Measurements from ENCODE around the gene PHYH.
A peak's percentile ranks its signal among the peaks of the same experiment; 100 is the strongest.
"Not testable (repeated sequence)": the region's sequence is repeated elsewhere in the genome, so short reads cannot be mapped to it uniquely, and the experiment has no call there.

Gene PHYH

GRCh38 chr10:13276749-13277365, 23.0 kb downstream of the PHYH start:
- no peak for DNase-seq
- TF ChIP-seq CTCF (IDR thresholded peaks at IDR 0.05) = no peak

GRCh38 chr10:13276146-13276545, 23.7 kb downstream of the PHYH start:
- H3K4me3 ChIP-seq; H3K27ac ChIP-seq; DNase-seq; H3K9me3 ChIP-seq; intact Hi-C loops (cut with DNase I; ENCODE audit: low total_unique reads); H3K27me3 ChIP-seq: not testable (repeated sequence)
- H3K4me1 ChIP-seq = peaks cover 0 to 21% (median 11%) of the 10 kb centered on the region in 4 donors
- H3K36me3 ChIP-seq = peaks cover 28 to 35% (median 32%) of the 10 kb centered on the region in 3 donors

More at GRCh38 chr10:13276749-13277365, 23.0 kb downstream of the PHYH start:
- intact Hi-C loops (cut with DNase I; ENCODE audit: low total_unique reads) = no loop called here
- Histone ChIP-seq H3K36me3 (peaks cover 35 to 42% (median 39%) of the 10 kb centered on the region in 3 donors), H3K4me3 (no peak overlapping the region), H3K27ac (no peak overlapping the region), H3K27me3 (no peaks in the 10 kb centered on the region), H3K4me1 (peaks cover 0 to 14% (median 10%) of the 10 kb centered on the region in 4 donors), H3K9me3 (no peaks in the 10 kb centered on the region)

- Histone ChIP-seq H3K9me3 (no peaks in the 10 kb centered on the region), H3K27me3 (no peaks in the 10 kb centered on the region), H3K4me3 (peak overlapping the region; percentile 2 to 19), H3K27ac (peak overlapping the region in 1 of 2 donors; percentile 54), H3K36me3 (no peaks in the 10 kb centered on the region), H3K4me1 (peaks cover 0 to 24% (median 11%) of the 10 kb centered on the region in 4 donors)
- DNase-seq = peak; percentile 51 to 77
- intact Hi-C loops (cut with DNase I; ENCODE audit: low total_unique reads) = no loop called here
- no peak for TF ChIP-seq CTCF (IDR thresholded peaks at IDR 0.05)
Measured at GRCh38 chr10:13272164-13272571, 27.7 kb downstream of the PHYH start.

- intact Hi-C loops (cut with DNase I; ENCODE audit: low total_unique reads) = no loop called here
- Histone ChIP-seq H3K27me3 (no peaks in the 10 kb centered on the region), H3K9me3 (no peaks in the 10 kb centered on the region), H3K27ac (peak overlapping the region in 1 of 2 donors; percentile 54), H3K36me3 (no peaks in the 10 kb centered on the region), H3K4me1 (peaks cover 0 to 24% (median 11%) of the 10 kb centered on the region in 4 donors), H3K4me3 (peak overlapping the region; percentile 2 to 19)
- TF ChIP-seq CTCF (IDR thresholded peaks at IDR 0.05) = no peak
- DNase-seq = peak; percentile 28 to 74
Measured at GRCh38 chr10:13271552-13272163, 28.2 kb downstream of the PHYH start.

GRCh38 chr10:13270877-13271551, 28.9 kb downstream of the PHYH start:
- intact Hi-C loops (cut with DNase I; ENCODE audit: low total_unique reads) = no loop called here

More at GRCh38 chr10:13270877-13271551, 28.9 kb downstream of the PHYH start:
- TF ChIP-seq CTCF (IDR thresholded peaks at IDR 0.05) = no peak
- no peaks in the 10 kb centered on the region for H3K36me3 ChIP-seq
- H3K9me3 ChIP-seq = no peaks in the 10 kb centered on the region
- peak overlapping the region in 1 of 2 donors; percentile 54 for H3K27ac ChIP-seq
- H3K27me3 ChIP-seq = no peaks in the 10 kb centered on the region
- peaks cover 0 to 24% (median 11%) of the 10 kb centered on the region in 4 donors for H3K4me1 ChIP-seq
- no peak overlapping the region for H3K4me3 ChIP-seq
- DNase-seq = no peak

Measured in tibial artery (tissue), 4 donors.